ENCODE data around the gene PVALEF.

GRCh38 chr17:81140018-81140417, 25.3 kb upstream of the PVALEF start:
- no peak for TF ChIP-seq POLR2A (IDR thresholded peaks at IDR 0.05)
- no peak for TF ChIP-seq CTCF (IDR thresholded peaks at IDR 0.05)

Data from heart left ventricle (tissue), 13 donors.